SH-SY5Y (cell line): Measurements from ENCODE around the gene KITLG.

Experiments used
- GATA2 ChIP-seq: IDR thresholded peaks from 2 replicates; pipeline ENCODE4 v1.6.1; 2011; ENCODE audit warnings: mild to moderate bottlenecking, low read depth, low read length
- GATA3 ChIP-seq: IDR thresholded peaks from 2 replicates; pipeline ENCODE4 v1.6.1; 2011; ENCODE audit warnings: low read depth, mild to moderate bottlenecking, low read length, moderate library complexity

DNA sequence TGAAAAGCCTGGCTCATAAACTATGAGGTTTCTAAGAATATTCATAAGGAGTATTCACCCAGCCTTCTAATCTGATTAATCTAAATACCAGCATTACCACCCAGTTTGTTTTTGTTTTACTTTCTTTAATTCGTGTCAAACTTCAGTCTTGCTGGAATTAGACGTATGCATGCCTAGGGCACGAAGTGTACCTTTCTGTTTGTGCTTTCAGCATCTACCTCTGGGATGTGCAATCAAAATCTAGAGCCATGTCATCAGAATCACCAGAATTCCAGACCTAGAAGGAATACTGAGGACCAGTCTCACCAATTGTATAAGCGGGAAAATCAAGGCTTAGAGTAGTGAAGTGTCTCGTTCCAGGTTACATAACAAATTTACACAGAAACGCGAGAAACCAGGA lies 57.3 kb downstream of the KITLG start:
- TF ChIP-seq GATA3, result no peak
- TF ChIP-seq GATA2, result no peak
